ENCODE measurements around the gene EDIL3.

DNA sequence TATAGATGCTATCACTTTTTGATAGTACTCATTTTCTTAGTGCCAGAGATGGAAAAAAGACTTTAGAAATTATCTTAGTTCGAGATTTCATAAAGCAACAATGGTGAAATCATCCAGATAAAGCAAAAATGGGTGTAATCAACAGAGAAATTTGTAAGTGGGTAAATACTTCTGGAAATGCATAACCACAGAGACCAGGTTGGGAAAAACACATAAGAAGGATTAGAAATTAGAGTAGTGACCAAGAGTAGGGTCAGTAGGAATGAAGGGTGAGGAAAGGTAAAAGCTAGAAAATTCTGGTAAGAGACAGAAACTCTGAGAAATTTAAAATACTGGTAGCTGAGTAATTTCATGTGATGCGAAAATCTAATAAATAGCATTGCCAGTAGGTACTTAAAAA, 11.2 kb downstream of the EDIL3 start:
- no peak for TF ChIP-seq POLR2AphosphoS5 (IDR thresholded peaks at IDR 0.05; ENCODE audit: borderline replicate concordance, low read depth, low read length)
- no peak for TF ChIP-seq EZH2 (IDR thresholded peaks at IDR 0.05)
- no peak for TF ChIP-seq FOXP2 (optimal IDR thresholded peaks at IDR 0.05; ENCODE audit: control extremely low read depth, extremely low read length, insufficient read depth)
